GM18907 (cell line): ENCODE measurements around the gene TMEM242.

Source experiments
- ATAC-seq: cut with Tn5 transposase; IDR thresholded peaks from one replicate; pipeline ENCODE4 v1.9.1; 2021; ENCODE audit warnings: mild to moderate bottlenecking, moderate library complexity; ENCODE audit not compliant: unreplicated experiment

Gene TMEM242

GRCh38 chr6:157255079-157255478 is 68.2 kb downstream of the TMEM242 start:
- ATAC-seq: no peak

- no peak for ATAC-seq
These were observed 68.8 kb downstream of the TMEM242 start for GRCh38 chr6:157254538-157254937.

GRCh38 chr6:157253699-157254098 is 69.6 kb downstream of the TMEM242 start:
- ATAC-seq: no peak

GRCh38 chr6:157253017-157253416 is 70.3 kb downstream of the TMEM242 start:
- ATAC-seq: no peak

- ATAC-seq: no peak
These were observed 71.6 kb downstream of the TMEM242 start for GRCh38 chr6:157251586-157252247.

- ATAC-seq: no peak
These were observed 73.5 kb downstream of the TMEM242 start for GRCh38 chr6:157249826-157250225.

- ATAC-seq: no peak
These were observed 75.1 kb downstream of the TMEM242 start for GRCh38 chr6:157248264-157248663.

- ATAC-seq: no peak
These were observed 76.4 kb downstream of the TMEM242 start for GRCh38 chr6:157246771-157247484.

- no peak for ATAC-seq
These were observed 77.2 kb downstream of the TMEM242 start for GRCh38 chr6:157246048-157246630.

- ATAC-seq: no peak
These were observed 77.9 kb downstream of the TMEM242 start for GRCh38 chr6:157245436-157245835.

GRCh38 chr6:157244780-157245179 is 78.5 kb downstream of the TMEM242 start:
- no peak for ATAC-seq

GRCh38 chr6:157244175-157244574 is 79.1 kb downstream of the TMEM242 start:
- no peak for ATAC-seq

- ATAC-seq: no peak
These were observed 80.5 kb downstream of the TMEM242 start for GRCh38 chr6:157242791-157243190.

GRCh38 chr6:157240960-157241311 is 82.4 kb downstream of the TMEM242 start:
- ATAC-seq: no peak

GRCh38 chr6:157240059-157240959 is 83.0 kb downstream of the TMEM242 start:
- no peak for ATAC-seq

GRCh38 chr6:157239671-157240058 is 83.7 kb downstream of the TMEM242 start:
- no peak for ATAC-seq
